Measurements from ENCODE around the gene AMPH. TPM values are rescaled to one million over a fixed set of nuclear protein-coding genes. Genes with fewer than 3 reads are reported as not detected.

AMPH gene
- total and polyA plus RNA-seq, 8 donors, result 0.90 to 12.5 (median 10.7) TPM

DNA sequence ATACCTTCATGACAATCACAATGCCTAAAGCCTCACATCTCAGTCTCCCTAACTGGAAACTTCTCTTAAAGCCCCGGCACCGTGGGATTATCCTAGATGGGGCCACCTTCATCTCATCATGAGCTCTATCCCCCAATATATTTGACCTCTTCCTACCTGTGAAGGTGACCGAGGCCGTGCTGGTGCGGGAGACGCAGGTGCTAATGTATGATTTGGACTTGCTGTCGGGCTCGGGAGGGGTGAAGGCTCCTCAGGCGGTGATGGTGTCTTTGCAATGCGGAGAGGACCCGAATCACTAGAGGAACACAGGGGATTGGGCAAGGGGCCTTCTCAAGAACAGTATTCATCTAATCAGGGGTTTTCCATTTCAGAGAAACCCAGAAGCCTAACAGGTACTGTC is 168.4 kb downstream of the AMPH start:
- no peaks in the 10 kb centered on the region for H3K9me3 ChIP-seq
- no peaks in the 10 kb centered on the region for H3K36me3 ChIP-seq
- H3K27me3 ChIP-seq, result no peaks in the 10 kb centered on the region
- intact Hi-C loops (cut with DNase I), result no loop called here
- no peak overlapping the region for H3K27ac ChIP-seq
- DNase-seq (no peak), ATAC-seq (no peak)
- TF ChIP-seq, protein P1, sequence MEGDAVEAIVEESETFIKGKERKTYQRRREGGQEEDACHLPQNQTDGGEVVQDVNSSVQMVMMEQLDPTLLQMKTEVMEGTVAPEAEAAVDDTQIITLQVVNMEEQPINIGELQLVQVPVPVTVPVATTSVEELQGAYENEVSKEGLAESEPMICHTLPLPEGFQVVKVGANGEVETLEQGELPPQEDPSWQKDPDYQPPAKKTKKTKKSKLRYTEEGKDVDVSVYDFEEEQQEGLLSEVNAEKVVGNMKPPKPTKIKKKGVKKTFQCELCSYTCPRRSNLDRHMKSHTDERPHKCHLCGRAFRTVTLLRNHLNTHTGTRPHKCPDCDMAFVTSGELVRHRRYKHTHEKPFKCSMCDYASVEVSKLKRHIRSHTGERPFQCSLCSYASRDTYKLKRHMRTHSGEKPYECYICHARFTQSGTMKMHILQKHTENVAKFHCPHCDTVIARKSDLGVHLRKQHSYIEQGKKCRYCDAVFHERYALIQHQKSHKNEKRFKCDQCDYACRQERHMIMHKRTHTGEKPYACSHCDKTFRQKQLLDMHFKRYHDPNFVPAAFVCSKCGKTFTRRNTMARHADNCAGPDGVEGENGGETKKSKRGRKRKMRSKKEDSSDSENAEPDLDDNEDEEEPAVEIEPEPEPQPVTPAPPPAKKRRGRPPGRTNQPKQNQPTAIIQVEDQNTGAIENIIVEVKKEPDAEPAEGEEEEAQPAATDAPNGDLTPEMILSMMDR (IDR thresholded peaks at IDR 0.05), result no peak
- H3K4me3 ChIP-seq, result no peak overlapping the region
- H3K4me1 ChIP-seq, result no peaks in the 10 kb centered on the region

DNA sequence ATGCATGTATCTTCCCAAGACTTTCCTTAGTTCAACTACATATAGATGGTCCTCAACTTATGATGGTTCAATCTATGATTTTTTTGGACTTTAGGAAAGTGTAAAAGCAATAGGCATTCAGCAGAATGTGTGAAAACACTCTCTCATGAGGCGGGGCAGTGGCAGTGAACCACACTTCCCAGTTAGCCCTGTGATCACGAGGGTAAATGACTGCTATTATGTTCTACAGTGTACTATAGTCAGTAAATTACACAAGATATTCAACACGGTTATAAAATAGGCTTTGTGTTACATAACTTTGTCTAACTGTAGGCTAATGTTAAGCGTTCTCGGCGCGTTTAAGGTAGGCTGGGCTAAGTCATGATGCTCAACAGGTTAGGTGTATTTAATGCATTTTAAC is 169.3 kb downstream of the AMPH start:
- no peaks in the 10 kb centered on the region for H3K27me3 ChIP-seq
- H3K27ac ChIP-seq, result no peak overlapping the region
- ATAC-seq (no peak), DNase-seq (no peak)
- TF ChIP-seq, protein P1 (IDR thresholded peaks at IDR 0.05), result no peak
- H3K36me3 ChIP-seq, result no peaks in the 10 kb centered on the region
- intact Hi-C loops (cut with DNase I), result no loop called here
- H3K9me3 ChIP-seq, result no peaks in the 10 kb centered on the region
- no peak overlapping the region for H3K4me3 ChIP-seq
- no peaks in the 10 kb centered on the region for H3K4me1 ChIP-seq

DNA sequence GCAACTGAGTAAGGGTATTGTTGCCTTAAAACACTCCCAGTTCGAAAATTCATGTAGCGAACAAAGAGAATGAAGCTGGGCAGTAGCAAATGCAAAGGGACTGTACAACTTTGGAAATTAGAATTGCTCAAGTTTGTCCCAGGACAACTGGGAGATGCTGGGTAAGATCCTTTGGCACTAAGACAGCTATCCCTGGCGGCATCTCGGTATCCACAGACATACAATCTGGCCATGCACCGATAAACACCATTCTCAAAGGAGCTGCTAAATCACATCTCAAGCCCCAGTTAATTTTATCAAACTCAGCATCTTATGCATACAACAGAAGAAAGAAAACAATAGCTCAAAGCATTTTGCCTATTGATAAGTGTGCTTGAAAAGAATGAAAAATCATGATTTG is 177.3 kb downstream of the AMPH start:
- DNase-seq (no peak), ATAC-seq (no peak)
- intact Hi-C loops (cut with DNase I), result no loop called here
- Histone ChIP-seq H3K27me3 (no peaks in the 10 kb centered on the region), H3K9me3 (no peaks in the 10 kb centered on the region), H3K4me1 (no peaks in the 10 kb centered on the region), H3K36me3 (no peaks in the 10 kb centered on the region), H3K27ac (no peak overlapping the region), H3K4me3 (no peak overlapping the region)
- TF ChIP-seq, protein P1 (IDR thresholded peaks at IDR 0.05), result no peak

DNA sequence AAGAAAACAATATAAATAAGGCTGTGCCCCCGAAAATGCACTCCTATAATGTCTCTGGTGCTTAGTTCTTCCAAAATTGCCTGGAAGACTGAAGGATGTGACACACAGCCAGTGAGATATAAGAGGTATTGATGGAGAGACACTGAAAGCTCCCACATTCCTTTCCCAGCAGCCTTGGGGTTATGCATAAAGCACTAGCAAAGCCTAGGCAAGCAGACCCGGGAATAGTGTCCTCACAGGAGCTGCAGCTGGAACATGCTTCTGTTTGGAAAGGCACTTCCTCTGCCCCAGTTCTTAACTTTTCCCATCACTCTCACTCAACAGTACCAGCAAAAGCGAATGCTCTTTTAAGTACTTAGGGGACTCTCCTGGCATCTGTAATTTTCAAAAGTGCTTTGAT is 178.0 kb downstream of the AMPH start:
- intact Hi-C loops (cut with DNase I), result no loop called here
- Histone ChIP-seq H3K4me1 (no peaks in the 10 kb centered on the region), H3K36me3 (no peaks in the 10 kb centered on the region), H3K27me3 (no peaks in the 10 kb centered on the region), H3K4me3 (no peak overlapping the region), H3K27ac (no peak overlapping the region), H3K9me3 (no peaks in the 10 kb centered on the region)
- TF ChIP-seq, protein P1 (IDR thresholded peaks at IDR 0.05), result no peak
- DNase-seq (peak in 1 of 4 donors; percentile 20), ATAC-seq (no peak)

DNA sequence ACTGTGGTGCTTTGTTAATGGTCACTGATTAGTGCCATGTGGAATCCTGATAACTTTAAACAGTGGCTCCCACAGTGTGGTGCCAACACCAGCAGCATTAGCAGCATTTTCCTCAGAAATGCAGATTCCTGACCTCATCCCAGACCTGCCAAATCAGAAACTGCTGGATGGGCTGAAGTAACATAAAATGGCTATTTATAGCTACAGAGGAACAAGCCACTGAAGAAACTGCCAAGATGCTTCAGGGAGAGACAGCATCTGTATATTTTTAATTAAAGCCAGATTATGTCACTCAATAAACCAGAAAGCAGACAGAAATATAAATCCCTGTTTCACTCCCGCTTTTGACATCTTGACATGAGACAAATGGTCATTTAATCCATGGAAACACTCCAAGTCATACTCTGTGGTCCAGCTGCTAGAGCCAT is 178.5 kb downstream of the AMPH start:
- intact Hi-C loops (cut with DNase I), result no loop called here
- DNase-seq, result no peak
- no peak overlapping the region for H3K27ac ChIP-seq
- ATAC-seq, result no peak
- H3K9me3 ChIP-seq, result no peaks in the 10 kb centered on the region
- H3K4me1 ChIP-seq, result no peaks in the 10 kb centered on the region
- H3K36me3 ChIP-seq, result no peaks in the 10 kb centered on the region
- H3K4me3 ChIP-seq, result no peak overlapping the region
- H3K27me3 ChIP-seq, result no peaks in the 10 kb centered on the region
- TF ChIP-seq, protein P1 (IDR thresholded peaks at IDR 0.05), result no peak

Data from left lung (tissue), 10 donors.